Activated CD4-positive, alpha-beta T cell treated with anti-CD3 and anti-CD28 coated beads for 1 hour (primary cell): ENCODE data around the gene MEIOSIN.
A peak's percentile ranks its signal among the peaks of the same experiment; 100 is the strongest.
"Not testable (repeated sequence)": the region's sequence is repeated elsewhere in the genome, so short reads cannot be mapped to it uniquely, and the experiment has no call there.

Source experiments
- DNase-seq: peaks from one replicate; pipeline ENCODE4 v3.0.0-alpha.2; 2020

MEIOSIN gene

GRCh38 chr19:45780448-45781213 lies 47.4 kb downstream of the MEIOSIN start:
- no peak for DNase-seq

- DNase-seq, result no peak
These were observed 48.2 kb downstream of the MEIOSIN start for GRCh38 chr19:45781214-45782161.

- DNase-seq, result no peak
These were observed 49.0 kb downstream of the MEIOSIN start, which contains the start of gene DMPK for GRCh38 chr19:45782162-45782691. TSS of gene DMPK (minus strand) at chr19:45782490. CDS start at chr19:45782352, 138 bp downstream.

GRCh38 chr19:45782820-45783785 lies 49.9 kb downstream of the MEIOSIN start:
- no peak for DNase-seq

GRCh38 chr19:45784096-45784495 lies 50.9 kb downstream of the MEIOSIN start:
- DNase-seq, result no peak

GRCh38 chr19:45785097-45785496 lies 51.9 kb downstream of the MEIOSIN start:
- no peak for DNase-seq

GRCh38 chr19:45785781-45786532 lies 52.7 kb downstream of the MEIOSIN start:
- DNase-seq, result no peak

DNA sequence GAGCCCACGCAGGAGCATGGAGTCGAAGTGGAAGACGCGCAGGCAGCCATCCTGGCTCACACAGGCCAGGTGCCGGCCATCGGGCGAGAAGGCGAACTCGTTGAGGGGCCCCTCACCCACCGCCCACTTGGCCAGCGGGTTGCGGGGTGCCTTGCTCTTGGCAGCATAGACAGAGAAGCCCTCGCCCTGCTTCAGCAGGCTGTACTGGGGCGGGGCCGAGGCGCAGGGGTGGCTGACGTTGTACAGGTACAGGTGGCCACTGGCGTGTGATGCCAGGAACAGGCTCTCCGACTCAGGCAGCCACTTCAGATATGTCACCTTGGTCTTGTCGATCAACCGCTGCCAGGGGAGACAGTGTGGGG lies 53.3 kb downstream of the MEIOSIN start:
- no peak for DNase-seq

DNA sequence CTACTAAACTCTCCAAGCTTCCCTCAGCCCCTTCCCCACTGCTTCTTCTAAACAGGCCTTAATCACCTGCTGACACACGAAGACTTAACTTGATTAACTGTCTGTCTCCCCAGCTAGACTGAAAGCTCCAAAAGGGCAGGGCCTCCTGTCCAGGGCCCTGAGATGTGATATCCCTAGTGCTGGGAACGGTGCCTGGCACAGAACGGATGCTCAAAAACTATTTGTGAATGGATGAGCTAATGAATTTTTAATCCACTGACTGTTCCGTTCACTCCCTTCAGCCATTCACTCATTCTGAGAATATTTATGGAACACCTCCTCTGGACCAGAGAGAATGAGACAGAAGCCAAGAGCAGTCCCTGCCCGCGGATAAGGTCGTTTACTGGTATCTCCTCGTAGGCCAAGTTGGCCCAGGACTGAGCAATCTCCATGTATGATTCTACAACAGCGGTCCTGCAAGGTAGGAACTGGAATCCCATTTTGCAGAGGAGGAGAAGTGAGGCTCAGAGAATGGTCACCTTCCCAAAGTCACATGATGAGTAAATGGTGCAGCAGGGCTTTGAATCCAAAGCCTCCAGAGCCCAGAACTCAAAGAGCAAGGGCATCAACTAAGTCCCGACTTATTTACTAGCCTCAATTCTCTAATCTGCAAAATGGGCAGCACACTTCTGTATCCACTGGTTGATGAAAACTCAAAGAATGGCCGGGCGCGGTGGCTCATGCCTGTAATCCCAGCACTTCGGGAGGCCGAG lies 56.0 kb downstream of the MEIOSIN start:
- no peak for DNase-seq

GRCh38 chr19:45790942-45791341 lies 57.7 kb downstream of the MEIOSIN start:
- no peak for DNase-seq

DNA sequence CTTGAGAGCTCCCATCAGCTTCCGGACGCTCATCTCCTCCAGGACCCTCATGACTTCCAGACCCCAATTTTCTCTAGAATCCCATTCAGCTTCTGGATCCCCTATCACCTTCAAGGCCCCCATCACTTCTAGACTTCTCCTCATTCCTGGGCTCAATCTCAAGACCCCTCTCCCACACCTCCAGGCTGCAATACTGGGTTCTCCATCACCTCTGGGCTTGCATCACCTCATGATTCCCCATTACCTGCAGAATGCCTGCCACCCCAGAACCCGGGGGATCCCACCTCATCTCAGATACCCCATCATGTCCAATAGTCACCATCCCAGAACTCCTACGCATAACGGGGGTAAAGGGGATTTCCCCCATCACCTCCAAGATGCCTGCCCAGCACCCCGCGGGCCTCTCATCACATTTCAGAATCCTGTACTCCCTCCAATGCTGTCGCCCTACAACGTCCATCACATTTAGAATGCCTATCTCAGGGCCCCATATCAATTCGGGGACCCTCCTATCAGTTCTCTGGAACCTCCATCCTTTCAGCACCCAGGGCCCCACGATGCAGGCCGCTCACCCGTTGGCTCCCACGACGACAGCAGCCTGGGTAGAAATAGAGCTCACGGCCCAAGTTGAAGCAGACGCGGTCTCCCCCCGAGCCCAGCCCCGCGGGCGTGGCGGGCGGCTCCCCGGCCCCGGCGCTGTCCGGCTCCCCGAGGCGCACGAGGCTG lies 58.7 kb downstream of the MEIOSIN start:
- no peak for DNase-seq

DNA sequence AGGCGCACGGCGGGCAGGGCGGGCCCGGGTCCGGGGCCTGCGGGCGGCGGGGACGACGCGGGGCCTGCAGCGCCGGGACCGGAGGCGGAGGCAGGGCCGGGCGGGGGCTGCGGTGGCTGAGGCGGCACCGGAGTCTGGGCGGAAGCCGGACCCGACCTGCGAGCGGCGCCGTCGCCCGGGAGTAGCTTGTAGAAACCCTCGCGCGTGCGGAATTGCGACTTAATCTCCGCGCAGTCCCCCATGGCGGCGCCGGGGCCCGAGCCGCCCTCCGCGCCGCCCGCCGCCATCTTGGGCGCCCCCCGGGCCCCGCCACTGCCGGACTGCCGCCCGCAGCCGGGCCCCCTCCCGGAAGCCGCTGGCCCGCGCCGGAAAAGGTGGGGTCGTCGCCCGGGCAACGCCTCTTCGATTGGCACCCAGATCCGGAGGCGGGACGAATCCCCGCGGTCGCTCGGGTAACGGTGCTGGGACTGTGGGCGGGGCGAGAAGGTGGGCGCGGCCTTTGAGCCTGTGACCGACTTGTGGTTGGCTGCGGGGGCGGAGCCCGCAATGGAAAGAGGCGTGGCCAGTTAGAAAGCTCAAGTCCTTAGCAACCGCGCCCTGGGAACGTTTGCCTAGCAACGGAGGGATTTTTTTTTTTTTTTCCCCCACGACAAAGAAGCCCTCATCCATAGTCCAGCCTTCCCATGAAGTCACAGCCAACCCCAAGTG lies 59.4 kb downstream of the MEIOSIN start, which contains the start of gene DMWD:
DMWD (minus strand) TSS at position 376 of the 708 bp plus-strand sequence; CDS start at position 287, 89 bp downstream.
- peak; percentile 99 for DNase-seq

DNA sequence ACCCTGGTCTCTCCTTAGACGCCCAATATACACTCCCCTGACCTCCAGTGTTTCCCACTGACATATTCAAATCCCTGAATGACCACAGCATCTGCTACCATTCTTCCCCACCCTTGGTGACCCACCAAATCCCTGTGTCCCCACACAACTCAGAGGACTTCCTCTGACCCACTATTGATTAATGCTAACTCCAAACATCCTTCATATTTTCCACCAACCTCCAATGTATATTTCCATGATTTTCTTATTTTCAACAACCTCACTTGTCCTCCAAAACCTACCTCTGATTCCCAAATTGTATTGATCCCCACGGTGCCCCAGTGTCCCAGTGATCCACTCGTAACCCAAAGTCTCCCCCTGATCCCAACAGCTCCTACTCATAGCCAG lies 59.9 kb downstream of the MEIOSIN start:
- no peak for DNase-seq

DNA sequence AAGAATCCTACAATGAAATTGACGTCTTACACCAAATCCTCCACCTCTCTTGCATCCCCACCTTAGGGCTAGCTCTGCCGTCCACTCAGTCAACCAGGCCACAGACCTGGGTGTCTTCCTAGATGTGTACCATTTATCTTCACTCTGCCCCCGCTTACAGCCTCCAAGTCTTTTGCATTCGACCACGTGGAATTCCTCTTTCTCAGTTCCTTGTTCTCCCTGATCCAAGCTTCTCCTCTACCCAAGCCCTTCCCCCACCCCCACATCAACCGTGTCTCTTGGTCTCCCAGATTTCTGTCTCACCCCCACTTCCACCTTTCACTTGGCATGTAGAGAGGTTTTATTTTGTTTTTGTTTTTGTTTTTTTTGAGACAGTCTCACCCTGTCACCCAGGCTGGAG lies 60.6 kb downstream of the MEIOSIN start:
- no peak for DNase-seq

GRCh38 chr19:45794627-45795026 lies 61.4 kb downstream of the MEIOSIN start:
- no peak for DNase-seq

DNA sequence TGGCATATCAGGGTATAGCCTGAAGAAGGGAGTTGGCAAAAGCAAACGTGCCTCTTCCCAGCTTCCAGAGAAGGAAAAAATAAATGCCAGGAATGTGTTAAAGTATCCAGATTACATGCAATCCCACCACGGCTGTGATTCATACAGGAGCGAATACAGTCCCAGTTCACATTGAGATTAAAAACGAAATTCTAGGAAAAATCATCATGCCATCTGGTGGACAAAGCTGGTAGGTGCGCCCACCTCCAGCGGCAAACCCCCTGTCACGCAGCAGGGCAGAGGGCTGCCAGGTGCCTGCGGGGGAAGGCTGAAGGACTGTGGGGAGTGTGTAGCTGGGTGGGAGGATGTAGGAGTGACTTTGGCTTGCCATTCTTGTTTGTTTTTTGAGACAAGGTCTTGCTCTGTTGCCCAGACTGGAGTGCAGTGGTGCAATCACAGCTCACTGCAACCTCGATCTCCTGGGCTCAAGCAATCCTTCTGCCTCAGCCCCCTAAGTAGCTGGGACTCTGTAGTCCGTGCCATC lies 65.8 kb downstream of the MEIOSIN start:
- peak; percentile 48 for DNase-seq

- not testable (repeated sequence) for DNase-seq
These were observed 66.3 kb downstream of the MEIOSIN start for GRCh38 chr19:45799541-45799940.

- no peak for DNase-seq
These were observed 66.9 kb downstream of the MEIOSIN start for GRCh38 chr19:45800070-45800553.
